Suppressor macrophage treated with lipopolysaccharide for 1 hour (primary cell): ENCODE measurements around the gene CAPN2.
A peak's percentile ranks its signal among the peaks of the same experiment; 100 is the strongest.
"Not testable (repeated sequence)": the region's sequence is repeated elsewhere in the genome, so short reads cannot be mapped to it uniquely, and the experiment has no call there.

Source experiments
- DNase-seq, 3 donors: peaks; one replicate each; pipeline ENCODE4 v3.0.0-alpha.2; 2020 to 2022

Gene CAPN2

DNA sequence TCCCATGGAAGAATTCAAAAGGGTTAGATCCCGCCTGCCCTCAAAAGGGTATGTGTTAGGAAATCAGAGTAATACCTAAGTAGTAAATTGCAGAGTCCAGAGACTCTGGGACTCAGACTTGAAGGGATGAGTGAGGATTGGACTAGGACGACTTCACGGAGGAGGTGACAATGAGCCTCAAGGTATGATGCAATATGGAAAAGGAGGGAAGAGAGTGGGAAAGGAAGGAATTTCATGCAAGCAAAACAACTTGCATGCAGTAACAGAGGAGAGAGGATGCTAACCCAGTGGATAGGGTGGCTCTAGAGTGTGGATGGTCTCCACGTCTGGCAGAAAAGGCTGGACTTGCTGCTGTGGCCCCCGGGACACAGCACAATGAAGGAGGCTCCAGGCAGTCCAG is 4.8 kb downstream of the CAPN2 start:
- no peak for DNase-seq

- peak; percentile 85 to 95 (median 94) for DNase-seq
Observed at GRCh38 chr1:223717695-223718363, 5.5 kb downstream of the CAPN2 start.

GRCh38 chr1:223718850-223719249 is 6.5 kb downstream of the CAPN2 start:
- no peak for DNase-seq

GRCh38 chr1:223720971-223721591 is 8.7 kb downstream of the CAPN2 start:
- DNase-seq = no peak

GRCh38 chr1:223721658-223722607 is 9.6 kb downstream of the CAPN2 start:
- DNase-seq = no peak

GRCh38 chr1:223723351-223723904 is 11.1 kb downstream of the CAPN2 start:
- DNase-seq = no peak

GRCh38 chr1:223724376-223724775 is 12.0 kb downstream of the CAPN2 start:
- no peak for DNase-seq

DNA sequence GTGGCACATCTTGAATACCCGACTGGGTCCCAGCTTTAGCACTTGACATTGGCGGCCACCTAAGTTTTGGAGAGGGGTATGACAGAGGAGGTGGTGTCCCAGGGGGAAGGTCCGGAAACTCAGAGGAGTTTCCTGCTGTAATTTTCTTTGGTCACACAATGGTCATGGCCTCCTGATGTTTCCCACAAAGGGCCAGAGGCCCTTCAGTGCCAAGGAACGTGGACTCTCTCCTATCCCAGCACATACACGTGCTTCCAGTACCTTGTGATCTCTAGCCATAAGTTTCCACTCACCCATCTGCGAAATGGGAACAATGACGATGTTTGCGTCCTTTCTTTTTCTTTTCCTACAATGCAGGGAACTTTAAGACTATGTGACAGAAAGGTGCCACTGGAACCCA is 13.2 kb downstream of the CAPN2 start:
- DNase-seq = peak; percentile 31 to 42 (median 32)

DNA sequence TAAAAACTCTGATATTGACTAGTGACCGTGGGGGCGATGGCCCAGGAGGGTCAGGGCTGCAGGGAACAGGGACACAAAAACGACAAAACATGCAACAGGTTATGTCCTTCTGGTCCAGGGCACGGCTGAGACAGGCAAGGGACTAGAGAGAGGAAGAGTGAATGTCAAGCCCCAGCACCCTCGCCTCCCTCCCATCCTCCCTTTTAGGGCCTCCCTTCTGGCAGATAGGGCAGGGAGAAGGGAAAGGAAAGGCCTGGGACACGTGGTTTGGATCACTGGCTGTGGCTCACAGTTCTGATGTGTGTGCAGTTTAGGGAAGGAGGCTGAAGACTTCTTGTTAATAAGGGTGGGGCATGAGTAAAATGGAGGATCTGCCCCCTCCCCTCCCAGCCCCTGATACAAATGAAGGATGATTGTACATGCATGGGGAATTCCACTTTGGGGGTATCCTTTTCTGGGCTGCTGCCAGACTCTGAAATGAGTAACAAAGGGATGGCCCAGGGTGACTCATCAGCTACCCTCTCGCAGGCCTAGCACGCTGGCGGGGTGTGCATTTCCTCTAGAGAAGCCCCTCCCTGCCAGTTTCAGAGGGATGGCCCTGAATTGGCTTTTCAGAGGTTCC is 14.2 kb downstream of the CAPN2 start:
- DNase-seq = peak; percentile 97 to 100 (median 99)

DNA sequence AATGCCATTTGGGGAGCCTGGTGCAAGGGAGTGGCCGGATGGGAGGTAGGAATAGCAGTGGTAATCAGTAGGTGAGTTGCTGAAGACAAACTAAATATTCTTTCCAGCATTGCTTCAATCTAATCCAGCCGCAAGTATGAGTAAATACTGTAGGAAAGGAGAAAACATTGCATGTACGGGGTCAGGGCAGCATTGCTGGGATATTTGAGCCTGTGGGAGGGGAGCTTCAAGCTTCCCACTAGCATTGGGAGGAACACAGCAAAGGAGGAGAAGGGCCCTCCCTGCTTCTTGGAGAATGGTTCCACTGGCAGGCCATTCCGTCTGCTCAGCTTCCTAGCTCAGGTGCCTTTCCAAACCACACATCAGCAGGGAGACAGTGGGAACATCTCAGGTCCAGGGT is 15.2 kb downstream of the CAPN2 start:
- DNase-seq = no peak

GRCh38 chr1:223729906-223730305 is 17.6 kb downstream of the CAPN2 start:
- no peak for DNase-seq

- no peak for DNase-seq
Observed at GRCh38 chr1:223730479-223731132, 18.3 kb downstream of the CAPN2 start.

DNA sequence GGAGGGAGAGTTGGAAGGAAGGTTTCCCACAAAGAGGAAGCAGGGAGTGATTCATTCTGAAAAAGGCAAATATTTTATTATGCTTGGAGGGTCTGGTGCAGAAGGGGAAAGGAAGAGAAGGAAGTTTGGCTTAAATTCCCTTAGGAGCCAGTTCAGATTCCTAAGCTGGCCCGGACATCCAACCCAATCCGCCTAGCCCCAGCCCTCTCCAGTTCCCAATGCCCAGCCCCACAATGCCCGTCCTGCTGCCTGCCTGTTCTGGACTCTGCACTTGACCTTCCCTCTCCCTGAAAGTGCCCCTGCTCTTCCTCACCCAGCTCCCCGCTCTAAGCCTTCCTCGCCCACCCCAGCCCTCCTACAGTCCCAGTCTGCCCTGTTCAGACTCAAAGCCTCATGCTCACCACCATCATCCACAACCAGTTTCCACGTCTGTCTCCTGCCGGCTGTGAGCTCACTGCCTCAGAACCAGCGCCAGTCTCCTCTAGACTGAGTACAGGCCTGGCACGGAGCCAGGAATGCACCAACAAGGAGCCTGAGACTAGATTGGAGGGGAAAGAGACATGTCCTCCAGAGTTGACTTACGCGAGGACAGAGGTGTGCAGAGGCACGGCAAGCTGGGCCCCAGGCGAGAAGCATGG is 18.9 kb downstream of the CAPN2 start:
- DNase-seq = peak; percentile 52 to 68 (median 66)

GRCh38 chr1:223732993-223733798 is 20.9 kb downstream of the CAPN2 start:
- no peak for DNase-seq

GRCh38 chr1:223733898-223734852 is 21.8 kb downstream of the CAPN2 start:
- DNase-seq = no peak

GRCh38 chr1:223736638-223737037 is 24.3 kb downstream of the CAPN2 start:
- DNase-seq = not testable (repeated sequence)

- DNase-seq = no peak
Observed at GRCh38 chr1:223737342-223737741, 25.0 kb downstream of the CAPN2 start.

- DNase-seq = no peak
Observed at GRCh38 chr1:223738465-223739365, 26.4 kb downstream of the CAPN2 start.
